Measurements from ENCODE around the gene SLC24A3.

- TF ChIP-seq KLF17 (tag by site-specific recombination; IDR thresholded peaks at IDR 0.05) = no peak
- TF ChIP-seq ZSCAN5A (tag by site-specific recombination; IDR thresholded peaks at IDR 0.05) = no peak
- TF ChIP-seq CTCF (tag by site-specific recombination; IDR thresholded peaks at IDR 0.05) = no peak
- TF ChIP-seq HOXA7 (CRISPR knock-in tag; IDR thresholded peaks at IDR 0.05; ENCODE audit: borderline replicate concordance) = no peak
- TF ChIP-seq REST (tag by site-specific recombination; IDR thresholded peaks at IDR 0.05) = no peak
- no peak for TF ChIP-seq YY1 (tag by site-specific recombination; IDR thresholded peaks at IDR 0.05)
These were observed 353.9 kb downstream of the SLC24A3 start for GRCh38 chr20:19566226-19566945.
